ENCODE results near the gene DOC2B. TPM values are rescaled to one million over a fixed set of nuclear protein-coding genes. Genes with fewer than 3 reads are reported as not detected.

Gene DOC2B
- total RNA-seq, 1 donor from 2014 or later, result 0.34 TPM

GRCh38 chr17:145671-146541 is 35.5 kb downstream of the DOC2B start:
- Histone ChIP-seq H3K4me1 (no peaks in the 10 kb centered on the region), H3K9ac (no peak overlapping the region), H3K36me3 (no peaks in the 10 kb centered on the region), H3K9me3 (ENCODE audit: low read depth) (no peaks in the 10 kb centered on the region), H3K79me2 (ENCODE audit: low read depth) (no peaks in the 10 kb centered on the region), H3K4me3 (no peak overlapping the region), H2AFZ (replicated peaks) (no peak overlapping the region), H3K27ac (no peak overlapping the region), H3K4me2 (no peak overlapping the region), H3K27me3 (no peaks in the 10 kb centered on the region), H4K20me1 (ENCODE audit: low read depth) (no peaks in the 10 kb centered on the region), H3F3A (ENCODE audit: low read depth) (no peaks in the 10 kb centered on the region)
- no peak for DNase-seq (ENCODE audit: low spot score)
- Mint-ChIP-seq H3K4me3 (no peak overlapping the region), H3K27ac (no peak overlapping the region), H3K27me3 (ENCODE audit: insufficient read depth, low read depth) (peaks cover 14% of the 10 kb centered on the region), H3K9me3 (no peaks in the 10 kb centered on the region), H3K36me3 (no peaks in the 10 kb centered on the region), H3K4me1 (peaks cover 4% of the 10 kb centered on the region)
- TF ChIP-seq CTCF (IDR thresholded peaks at IDR 0.05) (no peak), EZH2phosphoT487 (IDR thresholded peaks at IDR 0.05) (no peak), EZH2 (IDR thresholded peaks at IDR 0.05) (no peak)

GRCh38 chr17:144936-145670 is 36.3 kb downstream of the DOC2B start:
- DNase-seq (ENCODE audit: low spot score), result no peak

GRCh38 chr17:143785-144281 is 37.6 kb downstream of the DOC2B start:
- H3K4me2 ChIP-seq, result no peak overlapping the region
- H3K9ac ChIP-seq, result no peak overlapping the region
- no peak overlapping the region for H3K4me3 Mint-ChIP-seq
- peaks cover 11% of the 10 kb centered on the region for H3K27me3 Mint-ChIP-seq (ENCODE audit: insufficient read depth, low read depth)
- H3K27ac ChIP-seq, result no peak overlapping the region
- H3K4me3 ChIP-seq, result no peak overlapping the region
- peaks cover 4% of the 10 kb centered on the region for H3K4me1 Mint-ChIP-seq
- H3K27me3 ChIP-seq, result no peaks in the 10 kb centered on the region
- no peak overlapping the region for H2AFZ ChIP-seq (replicated peaks)
- no peaks in the 10 kb centered on the region for H4K20me1 ChIP-seq (ENCODE audit: low read depth)
- no peaks in the 10 kb centered on the region for H3F3A ChIP-seq (ENCODE audit: low read depth)
- TF ChIP-seq EZH2phosphoT487 (IDR thresholded peaks at IDR 0.05) (no peak), CTCF (IDR thresholded peaks at IDR 0.05) (peak; percentile 76), EZH2 (IDR thresholded peaks at IDR 0.05) (peak; percentile 30)
- H3K9me3 Mint-ChIP-seq, result no peaks in the 10 kb centered on the region
- no peaks in the 10 kb centered on the region for H3K36me3 Mint-ChIP-seq
- peak; percentile 90 for DNase-seq (ENCODE audit: low spot score)
- no peaks in the 10 kb centered on the region for H3K9me3 ChIP-seq (ENCODE audit: low read depth)
- H3K79me2 ChIP-seq (ENCODE audit: low read depth), result no peaks in the 10 kb centered on the region
- no peak overlapping the region for H3K27ac Mint-ChIP-seq
- H3K4me1 ChIP-seq, result no peaks in the 10 kb centered on the region
- no peaks in the 10 kb centered on the region for H3K36me3 ChIP-seq

More at GRCh38 chr17:144936-145670, 36.3 kb downstream of the DOC2B start:
- H3K27me3 Mint-ChIP-seq (ENCODE audit: insufficient read depth, low read depth), result peaks cover 14% of the 10 kb centered on the region
- H3K79me2 ChIP-seq (ENCODE audit: low read depth), result no peaks in the 10 kb centered on the region
- no peaks in the 10 kb centered on the region for H3K4me1 ChIP-seq
- no peaks in the 10 kb centered on the region for H3K9me3 Mint-ChIP-seq
- TF ChIP-seq EZH2phosphoT487 (IDR thresholded peaks at IDR 0.05) (no peak), EZH2 (IDR thresholded peaks at IDR 0.05) (no peak), CTCF (IDR thresholded peaks at IDR 0.05) (no peak)
- H4K20me1 ChIP-seq (ENCODE audit: low read depth), result no peaks in the 10 kb centered on the region
- H3K4me2 ChIP-seq, result no peak overlapping the region
- H3K9ac ChIP-seq, result no peak overlapping the region
- no peak overlapping the region for H3K27ac ChIP-seq
- H3K27ac Mint-ChIP-seq, result no peak overlapping the region
- H2AFZ ChIP-seq (replicated peaks), result no peak overlapping the region
- no peaks in the 10 kb centered on the region for H3K27me3 ChIP-seq
- peaks cover 4% of the 10 kb centered on the region for H3K4me1 Mint-ChIP-seq
- H3K4me3 ChIP-seq, result no peak overlapping the region
- no peaks in the 10 kb centered on the region for H3K9me3 ChIP-seq (ENCODE audit: low read depth)
- H3F3A ChIP-seq (ENCODE audit: low read depth), result no peaks in the 10 kb centered on the region
- no peaks in the 10 kb centered on the region for H3K36me3 ChIP-seq
- H3K4me3 Mint-ChIP-seq, result no peak overlapping the region
- H3K36me3 Mint-ChIP-seq, result no peaks in the 10 kb centered on the region

Data from neural progenitor cell (in vitro differentiated cells).